ENCODE results near the gene PIK3CD.

GRCh38 chr1:9759939-9760338 lies 108.4 kb downstream of the PIK3CD start:
- TF ChIP-seq CTCF (conservative IDR thresholded peaks at IDR 0.05; ENCODE audit: low read depth, low read length) = no peak
- no peak for TF ChIP-seq FOS (IDR thresholded peaks at IDR 0.05; ENCODE audit: low read depth, low read length)
- no peak for TF ChIP-seq MAFK (IDR thresholded peaks at IDR 0.05; ENCODE audit: low read depth, low read length)
- no peak for TF ChIP-seq MAZ (IDR thresholded peaks at IDR 0.05; ENCODE audit: borderline replicate concordance, low read depth, low read length)
- no peak for TF ChIP-seq SMC3 (IDR thresholded peaks at IDR 0.05; ENCODE audit: low read depth, low read length)
- TF ChIP-seq USF2 (IDR thresholded peaks at IDR 0.05; ENCODE audit: low read depth, low read length) = no peak

Data from IMR-90 (cell line).